ENCODE data around the gene CSTF2.
"Not testable (repeated sequence)": the region's sequence is repeated elsewhere in the genome, so short reads cannot be mapped to it uniquely, and the experiment has no call there.

CSTF2 gene, protein sequence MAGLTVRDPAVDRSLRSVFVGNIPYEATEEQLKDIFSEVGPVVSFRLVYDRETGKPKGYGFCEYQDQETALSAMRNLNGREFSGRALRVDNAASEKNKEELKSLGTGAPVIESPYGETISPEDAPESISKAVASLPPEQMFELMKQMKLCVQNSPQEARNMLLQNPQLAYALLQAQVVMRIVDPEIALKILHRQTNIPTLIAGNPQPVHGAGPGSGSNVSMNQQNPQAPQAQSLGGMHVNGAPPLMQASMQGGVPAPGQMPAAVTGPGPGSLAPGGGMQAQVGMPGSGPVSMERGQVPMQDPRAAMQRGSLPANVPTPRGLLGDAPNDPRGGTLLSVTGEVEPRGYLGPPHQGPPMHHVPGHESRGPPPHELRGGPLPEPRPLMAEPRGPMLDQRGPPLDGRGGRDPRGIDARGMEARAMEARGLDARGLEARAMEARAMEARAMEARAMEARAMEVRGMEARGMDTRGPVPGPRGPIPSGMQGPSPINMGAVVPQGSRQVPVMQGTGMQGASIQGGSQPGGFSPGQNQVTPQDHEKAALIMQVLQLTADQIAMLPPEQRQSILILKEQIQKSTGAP

DNA sequence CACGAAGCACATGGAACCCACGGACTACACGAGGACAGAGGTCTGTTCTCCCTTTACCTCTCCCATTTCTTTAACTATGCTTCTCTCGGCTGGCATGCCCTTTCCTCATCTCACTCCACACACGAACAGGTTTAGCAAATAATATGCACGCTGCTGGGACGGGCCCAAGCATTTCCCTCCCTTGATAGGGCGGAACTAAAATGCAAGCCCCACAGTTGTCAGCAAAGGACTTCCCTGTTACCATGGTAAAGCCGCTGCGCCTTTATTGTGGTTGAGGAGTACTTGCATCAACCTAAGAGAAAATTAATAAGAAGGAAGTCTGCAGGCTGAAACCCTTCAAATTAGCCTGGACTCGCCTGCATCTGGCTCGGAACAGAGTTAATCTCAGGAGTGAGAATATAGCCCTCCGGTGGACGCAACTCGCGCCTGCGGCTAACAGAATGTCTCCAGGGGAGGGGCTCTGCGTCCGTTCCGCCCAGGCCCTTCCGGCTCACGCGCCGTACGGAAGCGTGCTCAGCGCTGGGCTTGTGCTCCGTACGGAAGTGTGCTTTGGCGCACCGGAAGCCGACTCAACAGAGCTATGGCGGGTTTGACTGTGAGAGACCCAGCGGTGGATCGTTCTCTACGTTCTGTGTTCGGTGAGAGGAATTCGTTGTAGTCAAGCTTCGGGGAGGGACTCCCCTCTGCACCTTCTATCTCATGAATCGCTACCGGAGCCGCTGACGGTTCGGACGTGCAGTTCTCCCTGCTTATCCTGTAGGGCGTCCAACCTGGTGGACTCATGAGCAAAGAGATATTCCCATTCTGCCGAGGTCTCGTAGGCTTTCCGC lies at the start of gene CSTF2:
CSTF2 (plus strand) TSS at position 555 of the 830 bp plus-strand sequence; CDS start at position 581, 26 bp downstream.
- DNase-seq (ENCODE audit: low read depth): peak; percentile 43

GRCh38 chrX:100796371-100796770 lies 23.8 kb upstream of the CSTF2 start:
- DNase-seq (ENCODE audit: low read depth): not testable (repeated sequence)

- DNase-seq (ENCODE audit: low read depth): no peak
These were observed 22.8 kb upstream of the CSTF2 start for GRCh38 chrX:100797359-100797758.

GRCh38 chrX:100798484-100799214 lies 21.5 kb upstream of the CSTF2 start:
- no peak for DNase-seq (ENCODE audit: low read depth)

DNA sequence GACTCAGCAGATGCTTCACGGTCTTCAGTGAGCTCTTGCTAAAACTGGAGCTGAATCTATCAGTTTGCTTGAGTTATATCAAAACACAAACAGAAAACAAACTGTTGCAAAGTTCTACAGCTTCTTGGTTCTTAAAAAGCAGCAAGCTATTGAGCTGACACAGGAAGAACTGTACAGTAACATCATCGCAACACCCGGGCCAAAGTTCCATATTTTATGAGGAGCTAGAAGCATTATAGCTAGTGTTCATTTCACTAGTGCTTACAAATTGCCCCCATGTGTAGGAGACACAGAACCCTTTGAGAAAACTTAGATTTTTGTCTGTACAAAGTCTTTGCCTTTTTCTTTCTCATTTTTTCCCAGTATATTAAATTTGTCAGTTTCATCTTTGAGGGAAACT lies 17.3 kb upstream of the CSTF2 start:
- no peak for DNase-seq (ENCODE audit: low read depth)

DNA sequence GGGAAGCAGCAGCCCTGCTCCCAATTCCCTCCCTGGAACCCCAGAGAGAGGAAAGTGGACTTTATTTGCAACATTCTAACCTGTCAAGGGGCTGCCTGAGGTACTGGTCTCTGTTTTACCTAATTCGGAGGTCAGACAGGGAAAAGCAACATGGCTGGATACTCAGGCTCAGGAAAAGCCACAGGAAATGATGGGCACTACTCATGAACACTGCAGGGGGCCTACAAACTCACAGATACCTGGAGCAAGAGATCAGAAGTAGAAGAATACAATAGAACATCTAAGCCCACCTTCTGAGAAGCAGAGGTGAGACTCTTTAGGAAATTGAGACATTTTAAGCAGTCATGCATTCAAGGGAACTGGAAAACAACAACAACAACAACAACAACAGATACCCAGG lies 15.4 kb upstream of the CSTF2 start:
- DNase-seq (ENCODE audit: low read depth): no peak

DNA sequence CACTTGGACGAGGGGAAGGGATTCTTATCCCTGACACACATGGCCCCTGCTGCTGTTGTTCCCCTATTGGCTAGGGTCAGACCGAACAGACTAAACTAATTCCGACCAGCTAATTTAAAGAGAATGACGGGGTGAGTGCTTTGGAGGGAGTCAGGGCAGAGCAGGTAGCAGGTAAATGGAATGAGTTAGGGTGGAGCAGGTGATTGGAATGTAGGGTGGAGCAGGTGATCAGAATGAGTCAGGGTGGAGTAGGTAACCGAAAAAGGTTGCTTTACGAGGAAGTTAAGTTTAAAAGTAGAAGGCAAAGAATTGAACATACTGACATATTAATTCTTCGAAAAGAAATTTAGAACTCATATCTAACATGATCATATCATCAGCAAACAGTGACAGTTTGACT lies 11.9 kb upstream of the CSTF2 start:
- DNase-seq (ENCODE audit: low read depth): not testable (repeated sequence)

GRCh38 chrX:100812216-100813158 lies 7.7 kb upstream of the CSTF2 start:
- no peak for DNase-seq (ENCODE audit: low read depth)

DNA sequence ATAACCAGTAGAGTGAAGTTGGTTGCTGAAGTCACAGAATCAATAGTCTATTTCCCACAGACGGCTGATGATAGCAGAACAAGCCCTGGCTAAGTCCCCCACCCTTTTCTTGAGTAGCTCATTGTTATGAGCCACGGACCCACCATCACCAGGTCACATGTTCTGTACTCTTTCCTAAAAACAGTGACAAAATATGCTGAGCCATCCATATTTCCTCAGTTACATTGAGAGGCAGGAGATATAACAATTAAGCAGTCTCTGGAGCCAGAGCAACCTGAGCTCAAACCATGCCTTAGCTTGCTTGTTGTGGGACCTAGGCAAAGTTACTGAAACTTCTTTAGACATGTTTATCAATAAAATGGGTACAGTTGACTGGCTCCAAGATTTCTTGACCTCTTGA lies 2.9 kb upstream of the CSTF2 start:
- DNase-seq (ENCODE audit: low read depth): no peak

GRCh38 chrX:100819534-100819836 lies 706 bp upstream of the CSTF2 start:
- DNase-seq (ENCODE audit: low read depth): no peak

GRCh38 chrX:100829730-100830129 lies 9.5 kb downstream of the CSTF2 start:
- DNase-seq (ENCODE audit: low read depth): no peak

GRCh38 chrX:100830143-100830542 lies 10.0 kb downstream of the CSTF2 start:
- DNase-seq (ENCODE audit: low read depth): no peak

- DNase-seq (ENCODE audit: low read depth): no peak
These were observed 10.4 kb downstream of the CSTF2 start for GRCh38 chrX:100830547-100830946.

DNA sequence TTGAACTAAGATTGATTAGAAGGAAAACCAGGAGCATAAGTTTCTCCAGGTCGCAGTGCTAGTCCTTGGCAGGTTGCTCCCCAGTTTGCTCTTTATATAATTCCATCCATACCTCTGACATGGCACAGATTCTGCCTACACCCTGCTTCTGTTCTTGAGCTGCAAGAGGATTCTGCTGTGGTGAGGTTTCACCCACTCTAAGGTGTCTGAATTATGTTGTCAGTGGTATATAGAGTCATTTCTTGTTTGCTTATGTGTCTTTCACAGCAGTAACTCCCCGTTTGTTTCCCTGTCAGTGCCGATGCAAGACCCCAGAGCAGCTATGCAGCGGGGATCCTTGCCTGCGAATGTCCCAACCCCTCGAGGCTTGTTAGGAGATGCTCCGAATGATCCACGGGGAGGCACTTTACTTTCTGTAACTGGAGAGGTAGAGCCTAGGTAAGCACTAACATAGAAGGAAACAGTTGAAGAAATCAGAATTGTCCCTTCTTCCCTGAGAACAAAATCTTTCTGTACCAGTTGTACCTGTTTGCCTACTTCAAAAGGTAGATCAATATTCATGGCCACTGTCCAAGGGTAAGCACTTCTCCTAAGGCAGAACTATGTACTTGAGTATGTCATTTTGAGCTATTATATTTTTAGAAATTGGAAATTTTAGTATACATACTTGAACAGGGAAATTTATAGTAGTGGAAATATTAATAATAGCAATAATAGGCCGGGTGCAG lies 11.2 kb downstream of the CSTF2 start:
- no peak for DNase-seq (ENCODE audit: low read depth)

GRCh38 chrX:100850317-100850716 lies 30.1 kb downstream of the CSTF2 start:
- DNase-seq (ENCODE audit: low read depth): no peak

GRCh38 chrX:100852810-100853209 lies 32.6 kb downstream of the CSTF2 start:
- DNase-seq (ENCODE audit: low read depth): no peak

- DNase-seq (ENCODE audit: low read depth): no peak
These were observed 43.2 kb downstream of the CSTF2 start for GRCh38 chrX:100863326-100863864.

DNA sequence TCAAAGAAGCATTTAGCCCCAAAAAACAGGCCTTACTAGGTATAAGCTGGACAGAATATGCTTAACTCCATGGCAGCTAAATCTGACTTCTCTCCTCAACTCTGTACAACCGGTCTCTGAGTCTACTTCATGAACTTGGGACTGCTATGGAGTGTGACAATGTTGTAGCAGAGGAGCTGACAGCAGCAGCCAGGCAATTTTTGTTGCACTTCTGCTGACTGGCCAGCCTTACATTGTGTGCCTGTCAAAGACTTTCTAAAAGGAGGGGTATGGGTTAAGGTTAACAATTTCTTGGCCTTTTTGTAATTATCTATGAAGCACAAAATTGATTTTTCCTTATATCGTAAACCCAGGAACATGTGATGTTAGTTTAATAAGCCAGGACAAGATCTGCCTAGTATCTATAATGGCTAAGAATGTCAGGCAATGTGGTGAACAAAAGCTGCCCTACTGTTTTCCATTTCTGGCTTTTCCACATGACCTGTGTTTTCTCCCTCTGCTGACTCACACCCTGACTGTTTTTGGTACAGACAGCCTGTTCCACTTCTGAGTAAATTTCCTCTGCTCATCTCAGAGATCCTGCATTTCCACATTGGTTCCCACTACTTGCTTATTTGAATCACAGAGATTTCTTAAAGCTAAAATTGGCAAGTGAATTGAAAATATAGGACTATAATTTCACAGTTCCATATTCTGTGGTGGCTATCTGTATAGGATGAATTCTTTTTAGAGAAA lies 44.6 kb downstream of the CSTF2 start:
- DNase-seq (ENCODE audit: low read depth): no peak

DNA sequence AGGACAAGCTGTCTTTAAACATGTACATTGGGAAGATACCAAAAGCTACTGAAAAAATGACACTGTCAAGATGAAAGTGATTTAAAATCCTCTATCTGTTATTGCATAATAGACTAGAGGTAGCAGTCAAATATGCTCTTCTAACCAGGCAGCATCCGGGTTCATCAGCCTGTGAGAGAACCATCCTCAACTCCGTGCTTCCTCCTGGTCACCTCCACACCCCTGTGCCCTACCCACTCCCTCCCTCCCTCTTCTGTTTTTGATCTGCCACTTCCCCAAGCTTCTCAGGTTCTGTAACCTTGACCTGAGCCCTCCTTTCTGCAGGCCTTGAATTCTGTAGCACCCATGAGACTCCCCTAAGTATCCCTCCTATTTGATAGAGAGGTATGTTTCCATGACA lies 48.1 kb downstream of the CSTF2 start:
- DNase-seq (ENCODE audit: low read depth): no peak

- no peak for DNase-seq (ENCODE audit: low read depth)
These were observed 50.3 kb downstream of the CSTF2 start for GRCh38 chrX:100870527-100870926.
